Measurements from ENCODE around the gene BCAS3.

Gene BCAS3

DNA sequence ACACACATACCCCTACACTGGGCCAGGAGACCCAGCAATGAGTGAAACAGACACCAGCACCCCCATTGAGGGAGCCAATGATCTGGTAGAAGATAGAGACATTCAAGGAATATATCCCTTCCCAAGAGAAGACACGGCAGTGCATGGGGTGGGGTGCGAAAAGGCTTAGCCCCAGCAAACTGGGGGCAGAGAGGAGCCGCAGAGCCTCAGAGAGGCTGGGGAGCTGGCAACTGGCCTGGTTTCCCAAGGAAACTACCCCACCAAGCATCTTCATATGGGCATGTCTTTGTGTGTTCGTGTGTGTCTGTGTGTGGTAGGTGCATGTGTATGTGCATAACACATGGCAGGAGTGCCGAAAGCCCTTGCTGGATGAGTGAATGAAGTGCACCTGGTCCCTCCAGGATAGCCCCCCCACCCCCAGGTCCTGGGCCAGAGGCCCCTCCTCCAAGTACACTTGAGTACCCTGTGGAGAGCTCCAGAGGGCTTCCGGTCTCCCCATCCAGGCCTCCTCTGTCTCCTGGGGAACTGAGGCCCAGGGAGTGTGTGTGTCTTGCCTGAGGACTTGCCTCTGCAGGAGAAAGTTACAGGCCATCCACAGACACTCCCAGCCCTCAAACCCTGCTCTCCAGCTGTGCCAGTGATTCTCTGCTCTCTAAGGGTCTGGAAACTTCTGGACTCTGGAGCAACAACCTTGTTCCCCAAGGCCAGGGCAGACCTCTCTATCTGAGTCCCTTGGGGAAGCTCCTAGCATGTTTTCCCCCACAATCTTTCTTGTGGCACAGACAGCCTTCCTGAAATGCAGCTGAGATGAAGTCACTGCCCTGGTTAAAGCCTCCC lies 737.9 kb downstream of the BCAS3 start:
- Histone ChIP-seq H3K9me3 (ENCODE audit: control insufficient read depth, low read length) (no peaks in the 10 kb centered on the region), H3K27ac (ENCODE audit: low read depth, low read length, severe bottlenecking) (no peak overlapping the region), H3K4me1 (ENCODE audit: control insufficient read depth, insufficient read depth, low read length, poor library complexity, severe bottlenecking) (no peaks in the 10 kb centered on the region), H3K4me3 (ENCODE audit: extremely low read depth, insufficient read depth, low read length, poor library complexity, severe bottlenecking) (no peak overlapping the region), H3K36me3 (ENCODE audit: control insufficient read depth, insufficient read depth, low read length) (no peaks in the 10 kb centered on the region)
- 90 to 100% methylated on average over 1 to 3 of the region's 6 CpGs for WGBS, 2 experiments (ENCODE audit: insufficient coverage in 2 of 2)

- H3K27ac ChIP-seq (ENCODE audit: low read depth, low read length, severe bottlenecking), result no peak overlapping the region
- 70 to 84% methylated on average over 4 to 6 of the region's 6 CpGs for WGBS, 2 experiments (ENCODE audit: insufficient coverage in 2 of 2)
These were observed 738.5 kb downstream of the BCAS3 start for GRCh38 chr17:61416211-61416539.

GRCh38 chr17:61416540-61417363 lies 739.1 kb downstream of the BCAS3 start:
- Histone ChIP-seq H3K4me1 (ENCODE audit: control insufficient read depth, insufficient read depth, low read length, poor library complexity, severe bottlenecking) (no peaks in the 10 kb centered on the region), H3K36me3 (ENCODE audit: control insufficient read depth, insufficient read depth, low read length) (no peaks in the 10 kb centered on the region), H3K9me3 (ENCODE audit: control insufficient read depth, low read length) (no peaks in the 10 kb centered on the region), H3K4me3 (ENCODE audit: extremely low read depth, insufficient read depth, low read length, poor library complexity, severe bottlenecking) (peak overlapping the region; percentile 8), H3K27ac (ENCODE audit: low read depth, low read length, severe bottlenecking) (no peak overlapping the region)
- 25 to 26% methylated on average over 24 to 33 of the region's 43 CpGs for WGBS, 2 experiments (ENCODE audit: insufficient coverage in 2 of 2)

More at GRCh38 chr17:61416211-61416539, 738.5 kb downstream of the BCAS3 start:
- H3K9me3 ChIP-seq (ENCODE audit: control insufficient read depth, low read length), result no peaks in the 10 kb centered on the region
- no peaks in the 10 kb centered on the region for H3K4me1 ChIP-seq (ENCODE audit: control insufficient read depth, insufficient read depth, low read length, poor library complexity, severe bottlenecking)
- H3K36me3 ChIP-seq (ENCODE audit: control insufficient read depth, insufficient read depth, low read length), result no peaks in the 10 kb centered on the region
- H3K4me3 ChIP-seq (ENCODE audit: extremely low read depth, insufficient read depth, low read length, poor library complexity, severe bottlenecking), result no peak overlapping the region

- Histone ChIP-seq H3K4me1 (ENCODE audit: control insufficient read depth, insufficient read depth, low read length, poor library complexity, severe bottlenecking) (no peaks in the 10 kb centered on the region), H3K36me3 (ENCODE audit: control insufficient read depth, insufficient read depth, low read length) (no peaks in the 10 kb centered on the region), H3K27ac (ENCODE audit: low read depth, low read length, severe bottlenecking) (no peak overlapping the region), H3K9me3 (ENCODE audit: control insufficient read depth, low read length) (no peaks in the 10 kb centered on the region), H3K4me3 (ENCODE audit: extremely low read depth, insufficient read depth, low read length, poor library complexity, severe bottlenecking) (no peak overlapping the region)
- 90 to 100% methylated on average over 2 of the region's 2 CpGs for WGBS, 2 experiments (ENCODE audit: insufficient coverage in 2 of 2)
These were observed 740.8 kb downstream of the BCAS3 start for GRCh38 chr17:61418449-61418848.

GRCh38 chr17:61419496-61420046 lies 741.9 kb downstream of the BCAS3 start:
- no peaks in the 10 kb centered on the region for H3K9me3 ChIP-seq (ENCODE audit: control insufficient read depth, low read length)
- 91 to 98% methylated on average over 5 to 8 of the region's 8 CpGs for WGBS, 2 experiments (ENCODE audit: insufficient coverage in 2 of 2)
- no peak overlapping the region for H3K27ac ChIP-seq (ENCODE audit: low read depth, low read length, severe bottlenecking)
- no peak overlapping the region for H3K4me3 ChIP-seq (ENCODE audit: extremely low read depth, insufficient read depth, low read length, poor library complexity, severe bottlenecking)
- no peaks in the 10 kb centered on the region for H3K36me3 ChIP-seq (ENCODE audit: control insufficient read depth, insufficient read depth, low read length)
- no peaks in the 10 kb centered on the region for H3K4me1 ChIP-seq (ENCODE audit: control insufficient read depth, insufficient read depth, low read length, poor library complexity, severe bottlenecking)

DNA sequence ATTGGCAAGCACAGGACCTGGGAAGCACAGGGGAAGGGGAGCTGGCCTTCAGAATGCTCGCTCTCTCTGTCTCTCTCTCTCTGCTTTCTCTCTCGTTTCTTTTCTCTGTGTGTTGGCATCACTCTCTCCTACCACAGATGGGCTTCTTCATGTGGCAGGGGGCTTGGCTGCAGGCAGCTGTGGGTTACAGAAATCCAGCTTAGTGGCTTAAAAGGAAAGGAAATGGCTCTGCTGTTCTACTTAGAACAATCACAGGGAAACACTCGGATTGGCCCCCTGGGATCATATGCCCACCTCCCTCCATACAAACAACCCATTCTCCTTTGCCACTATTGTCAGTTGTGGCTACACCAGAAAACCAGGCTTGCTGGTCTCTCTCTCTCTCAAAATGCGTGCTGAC lies 742.4 kb downstream of the BCAS3 start:
- WGBS, 2 experiments (ENCODE audit: insufficient coverage in 2 of 2), result 73 to 80% methylated on average over 1 to 2 of the region's 4 CpGs
- H3K9me3 ChIP-seq (ENCODE audit: control insufficient read depth, low read length), result no peaks in the 10 kb centered on the region
- H3K27ac ChIP-seq (ENCODE audit: low read depth, low read length, severe bottlenecking), result no peak overlapping the region
- no peaks in the 10 kb centered on the region for H3K36me3 ChIP-seq (ENCODE audit: control insufficient read depth, insufficient read depth, low read length)
- no peaks in the 10 kb centered on the region for H3K4me1 ChIP-seq (ENCODE audit: control insufficient read depth, insufficient read depth, low read length, poor library complexity, severe bottlenecking)
- H3K4me3 ChIP-seq (ENCODE audit: extremely low read depth, insufficient read depth, low read length, poor library complexity, severe bottlenecking), result no peak overlapping the region

- WGBS, 2 experiments (ENCODE audit: insufficient coverage in 2 of 2), result 91 to 97% methylated on average over 2 to 3 of the region's 4 CpGs
These were observed 743.2 kb downstream of the BCAS3 start for GRCh38 chr17:61420745-61421398.

GRCh38 chr17:61421460-61421859 lies 743.8 kb downstream of the BCAS3 start:
- Histone ChIP-seq H3K36me3 (ENCODE audit: control insufficient read depth, insufficient read depth, low read length) (no peaks in the 10 kb centered on the region), H3K27ac (ENCODE audit: low read depth, low read length, severe bottlenecking) (no peak overlapping the region), H3K9me3 (ENCODE audit: control insufficient read depth, low read length) (no peaks in the 10 kb centered on the region), H3K4me3 (ENCODE audit: extremely low read depth, insufficient read depth, low read length, poor library complexity, severe bottlenecking) (no peak overlapping the region), H3K4me1 (ENCODE audit: control insufficient read depth, insufficient read depth, low read length, poor library complexity, severe bottlenecking) (no peaks in the 10 kb centered on the region)
- no CpG with 5 or more reads among the region's 4 CpGs for WGBS, 2 experiments (ENCODE audit: insufficient coverage in 2 of 2)

More at GRCh38 chr17:61420745-61421398, 743.2 kb downstream of the BCAS3 start:
- no peaks in the 10 kb centered on the region for H3K36me3 ChIP-seq (ENCODE audit: control insufficient read depth, insufficient read depth, low read length)
- H3K4me1 ChIP-seq (ENCODE audit: control insufficient read depth, insufficient read depth, low read length, poor library complexity, severe bottlenecking), result no peaks in the 10 kb centered on the region
- H3K9me3 ChIP-seq (ENCODE audit: control insufficient read depth, low read length), result no peaks in the 10 kb centered on the region
- no peak overlapping the region for H3K4me3 ChIP-seq (ENCODE audit: extremely low read depth, insufficient read depth, low read length, poor library complexity, severe bottlenecking)
- no peak overlapping the region for H3K27ac ChIP-seq (ENCODE audit: low read depth, low read length, severe bottlenecking)

DNA sequence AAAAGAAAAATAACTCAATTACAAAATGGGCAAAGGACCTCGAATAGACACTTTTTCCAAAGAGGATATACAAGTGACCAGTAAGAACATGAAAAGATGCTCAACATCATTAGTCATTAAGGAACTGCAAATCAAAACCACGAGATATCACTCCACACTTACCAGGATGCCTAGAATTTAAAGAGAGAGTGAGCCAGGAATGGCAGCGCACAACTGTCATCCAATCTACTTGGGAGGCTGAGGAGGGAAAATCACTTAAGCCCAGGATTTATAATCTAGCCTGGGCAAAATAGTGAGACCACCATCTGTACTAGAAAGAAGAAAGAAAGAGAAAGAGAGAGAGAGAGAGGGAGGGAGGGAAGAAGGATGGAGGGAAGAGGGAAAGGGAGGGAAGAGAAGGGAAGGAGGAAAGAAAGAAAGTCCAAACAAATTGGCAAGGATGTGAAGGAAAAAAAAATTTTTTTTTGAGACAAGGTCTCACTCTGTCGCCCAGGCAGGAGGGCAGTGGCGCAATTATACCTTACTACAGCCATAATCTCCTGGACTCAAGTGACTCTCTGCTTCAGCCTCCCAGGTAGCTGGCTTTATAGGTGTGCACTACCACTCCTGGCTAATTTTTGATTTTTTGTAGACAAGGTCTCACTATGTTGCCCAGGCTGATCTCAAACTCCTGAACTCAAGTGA lies 744.6 kb downstream of the BCAS3 start:
- Histone ChIP-seq H3K36me3 (ENCODE audit: control insufficient read depth, insufficient read depth, low read length) (no peaks in the 10 kb centered on the region), H3K4me3 (ENCODE audit: extremely low read depth, insufficient read depth, low read length, poor library complexity, severe bottlenecking) (no peak overlapping the region), H3K9me3 (ENCODE audit: control insufficient read depth, low read length) (no peaks in the 10 kb centered on the region), H3K4me1 (ENCODE audit: control insufficient read depth, insufficient read depth, low read length, poor library complexity, severe bottlenecking) (no peaks in the 10 kb centered on the region), H3K27ac (ENCODE audit: low read depth, low read length, severe bottlenecking) (no peak overlapping the region)
- 90 to 100% methylated on average over 2 of the region's 5 CpGs for WGBS, 2 experiments (ENCODE audit: insufficient coverage in 2 of 2)

DNA sequence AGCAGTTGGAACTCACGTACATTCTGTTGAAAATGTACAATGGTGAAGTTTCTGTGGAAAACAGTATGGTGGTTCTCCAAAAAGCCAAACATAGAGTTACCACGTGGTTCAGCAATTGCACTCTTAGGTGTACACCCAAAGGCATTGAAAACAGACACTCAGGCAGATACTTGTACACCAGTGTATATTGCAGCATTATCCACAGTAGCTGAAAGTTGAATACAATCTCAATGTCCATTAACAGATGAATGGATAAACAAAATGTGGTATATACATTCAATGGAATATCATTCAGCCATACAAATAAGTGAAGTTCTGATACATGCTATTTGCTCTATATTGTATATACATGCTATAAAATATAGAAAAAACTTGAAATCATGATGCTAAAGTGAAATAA lies 745.2 kb downstream of the BCAS3 start:
- Histone ChIP-seq H3K36me3 (ENCODE audit: control insufficient read depth, insufficient read depth, low read length) (no peaks in the 10 kb centered on the region), H3K9me3 (ENCODE audit: control insufficient read depth, low read length) (no peaks in the 10 kb centered on the region), H3K27ac (ENCODE audit: low read depth, low read length, severe bottlenecking) (no peak overlapping the region), H3K4me3 (ENCODE audit: extremely low read depth, insufficient read depth, low read length, poor library complexity, severe bottlenecking) (no peak overlapping the region), H3K4me1 (ENCODE audit: control insufficient read depth, insufficient read depth, low read length, poor library complexity, severe bottlenecking) (no peaks in the 10 kb centered on the region)
- 40 to 67% methylated on average over 1 to 2 of the region's 2 CpGs for WGBS, 2 experiments (ENCODE audit: insufficient coverage in 2 of 2)

Data from mesodermal cell (in vitro differentiated cells).